PFSK-1 (cell line): ENCODE measurements around the gene ANKS1A.

ENCODE experiments used
- POLR2AphosphoS5 ChIP-seq: IDR thresholded peaks from 2 replicates; pipeline ENCODE4 v1.6.1; 2012; ENCODE audit warnings: low read depth, mild to moderate bottlenecking, control low read depth, low read length, moderate library complexity
- REST ChIP-seq, 2 experiments: IDR thresholded peaks; 2 replicates each; pipeline versions ENCODE4 v1.6.1 to v1.8.0; 2011 to 2012; ENCODE audit warnings: low read depth in 2 of 2, low read length in 2 of 2, control low read depth in 1 of 2, inconsistent platforms in 1 of 2, mild to moderate bottlenecking in 1 of 2, moderate library complexity in 1 of 2; ENCODE audit not compliant: insufficient read depth in 1 of 2
- SIN3A ChIP-seq: IDR thresholded peaks from 2 replicates; pipeline ENCODE4 v1.6.1; 2012; ENCODE audit warnings: mild to moderate bottlenecking, low read length, moderate library complexity, borderline replicate concordance; ENCODE audit not compliant: insufficient read depth
- TAF1 ChIP-seq: IDR thresholded peaks from 2 replicates; pipeline ENCODE4 v1.6.1; 2012; ENCODE audit warnings: low read length, control low read depth, borderline replicate concordance; ENCODE audit not compliant: insufficient read depth

- TF ChIP-seq REST (IDR thresholded peaks at IDR 0.05; ENCODE audit: insufficient read depth in 1 of 2, low read depth in 2 of 2, low read length in 2 of 2), result no peak
- no peak for TF ChIP-seq POLR2AphosphoS5
- no peak for TF ChIP-seq TAF1
- TF ChIP-seq SIN3A, result no peak
Observed at GRCh38 chr6:35046103-35046502, 157.0 kb downstream of the ANKS1A start.
